ENCODE data around the gene MRPL36. TPM values are rescaled to one million over a fixed set of nuclear protein-coding genes. Genes with fewer than 3 reads are reported as not detected.

Gene MRPL36
- total RNA-seq, result 10 to 100 TPM; 22.3 to 29.2 TPM
- 100 to 1,000 TPM in 1 of 2 donors, 10 to 100 TPM in 1; 83.5 to 106 TPM for polyA plus RNA-seq

DNA sequence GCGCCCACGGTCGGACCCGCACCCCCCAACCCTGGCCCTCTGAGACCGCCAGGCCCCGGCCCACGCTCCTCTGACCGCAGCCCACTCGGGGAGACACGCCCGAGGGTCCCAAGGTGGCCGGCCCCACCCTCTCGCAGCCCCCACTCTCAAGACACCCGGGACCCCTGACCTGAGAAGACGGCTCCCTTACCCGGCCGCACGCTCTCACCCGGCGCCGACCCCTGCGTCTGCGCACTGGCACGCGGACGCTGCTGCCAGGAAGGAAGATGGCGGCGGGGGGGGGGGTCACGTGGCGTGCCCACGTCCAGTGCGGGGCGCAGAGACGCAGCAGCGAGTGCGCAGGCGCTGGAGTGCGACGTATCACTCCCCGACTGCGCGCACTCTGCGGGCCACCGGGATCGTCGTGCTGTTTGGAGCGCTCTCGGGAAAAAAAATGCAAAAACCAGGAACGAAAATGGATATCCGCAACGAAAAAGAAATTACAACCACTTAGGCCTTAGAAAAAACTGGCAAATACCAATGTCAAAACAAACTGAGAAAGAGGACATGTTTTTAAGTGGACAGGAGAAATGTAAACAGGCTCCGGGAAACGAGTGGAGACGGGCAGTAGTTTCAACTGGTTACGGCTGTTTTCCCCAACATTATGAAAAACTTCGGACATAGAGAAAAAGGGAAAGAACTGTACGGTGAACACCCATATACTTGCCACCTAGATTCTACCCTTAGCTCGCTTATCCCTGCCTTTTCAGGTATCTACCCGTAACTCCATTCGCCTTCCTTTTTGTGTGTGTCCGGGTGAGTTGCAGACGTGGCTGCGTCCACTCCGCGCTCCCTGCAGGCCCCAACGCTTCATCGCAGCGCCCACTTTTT lies at the start of gene MRPL36:
MRPL36 (minus strand) TSS at position 236 of the 870 bp plus-strand sequence. CDS start 902 bp downstream, outside the sequence.
- peaks cover 6 to 39% (median 28%) of the 10 kb centered on the region in 4 donors for H3K36me3 ChIP-seq (ENCODE audit: control insufficient read depth in 4 of 4, insufficient read depth in 3 of 4, low read depth in 1 of 4, low read length in 3 of 4)
- peak within 1 kb of the TSS; percentile 76 to 95 for H3K9ac ChIP-seq (ENCODE audit: low read depth in 1 of 2, low read length in 2 of 2)
- H3K27ac ChIP-seq (ENCODE audit: low read depth in 1 of 2, low read length in 2 of 2), result peak within 1 kb of the TSS; percentile 83 to 84
- 1% methylated on average over 68 of the region's 68 CpGs for WGBS
- H3K27me3 ChIP-seq (ENCODE audit: control insufficient read depth in 4 of 4, insufficient read depth in 4 of 4, low read length in 3 of 4), result no peaks in the 10 kb centered on the region
- H3K9me3 ChIP-seq (ENCODE audit: control insufficient read depth in 4 of 4, low read length in 3 of 4), result no peaks in the 10 kb centered on the region
- peak within 1 kb of the TSS; percentile 91 to 98 (median 92) for H3K4me3 ChIP-seq (ENCODE audit: low read depth in 1 of 3, low read length in 3 of 3)
- DNase-seq (ENCODE audit: low spot score), result peak; percentile 96
- TF ChIP-seq, protein P1, sequence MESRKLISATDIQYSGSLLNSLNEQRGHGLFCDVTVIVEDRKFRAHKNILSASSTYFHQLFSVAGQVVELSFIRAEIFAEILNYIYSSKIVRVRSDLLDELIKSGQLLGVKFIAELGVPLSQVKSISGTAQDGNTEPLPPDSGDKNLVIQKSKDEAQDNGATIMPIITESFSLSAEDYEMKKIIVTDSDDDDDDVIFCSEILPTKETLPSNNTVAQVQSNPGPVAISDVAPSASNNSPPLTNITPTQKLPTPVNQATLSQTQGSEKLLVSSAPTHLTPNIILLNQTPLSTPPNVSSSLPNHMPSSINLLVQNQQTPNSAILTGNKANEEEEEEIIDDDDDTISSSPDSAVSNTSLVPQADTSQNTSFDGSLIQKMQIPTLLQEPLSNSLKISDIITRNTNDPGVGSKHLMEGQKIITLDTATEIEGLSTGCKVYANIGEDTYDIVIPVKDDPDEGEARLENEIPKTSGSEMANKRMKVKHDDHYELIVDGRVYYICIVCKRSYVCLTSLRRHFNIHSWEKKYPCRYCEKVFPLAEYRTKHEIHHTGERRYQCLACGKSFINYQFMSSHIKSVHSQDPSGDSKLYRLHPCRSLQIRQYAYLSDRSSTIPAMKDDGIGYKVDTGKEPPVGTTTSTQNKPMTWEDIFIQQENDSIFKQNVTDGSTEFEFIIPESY (IDR thresholded peaks at IDR 0.05), result no peak
- TF ChIP-seq, protein P2, sequence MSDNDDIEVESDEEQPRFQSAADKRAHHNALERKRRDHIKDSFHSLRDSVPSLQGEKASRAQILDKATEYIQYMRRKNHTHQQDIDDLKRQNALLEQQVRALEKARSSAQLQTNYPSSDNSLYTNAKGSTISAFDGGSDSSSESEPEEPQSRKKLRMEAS (IDR thresholded peaks at IDR 0.05), result peak; percentile 15
- TF ChIP-seq FOXA2 (IDR thresholded peaks at IDR 0.05) (peak; percentile 11), SP1 (IDR thresholded peaks at IDR 0.05) (no peak), GABPA (IDR thresholded peaks at IDR 0.05 in 1 of 2, conservative IDR thresholded peaks at IDR 0.05 in 1 of 2) (no peak), HNF4A (conservative IDR thresholded peaks at IDR 0.05) (no peak), TAF1 (conservative IDR thresholded peaks at IDR 0.05) (no peak), YY1 (IDR thresholded peaks at IDR 0.05) (peak; percentile 99), JUND (IDR thresholded peaks at IDR 0.05) (no peak), EGR1 (IDR thresholded peaks at IDR 0.05; ENCODE audit: low read depth in 2 of 2) (no peak)
- TF ChIP-seq, protein P3, sequence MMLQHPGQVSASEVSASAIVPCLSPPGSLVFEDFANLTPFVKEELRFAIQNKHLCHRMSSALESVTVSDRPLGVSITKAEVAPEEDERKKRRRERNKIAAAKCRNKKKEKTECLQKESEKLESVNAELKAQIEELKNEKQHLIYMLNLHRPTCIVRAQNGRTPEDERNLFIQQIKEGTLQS (IDR thresholded peaks at IDR 0.05), result no peak
- TF ChIP-seq, protein P4, sequence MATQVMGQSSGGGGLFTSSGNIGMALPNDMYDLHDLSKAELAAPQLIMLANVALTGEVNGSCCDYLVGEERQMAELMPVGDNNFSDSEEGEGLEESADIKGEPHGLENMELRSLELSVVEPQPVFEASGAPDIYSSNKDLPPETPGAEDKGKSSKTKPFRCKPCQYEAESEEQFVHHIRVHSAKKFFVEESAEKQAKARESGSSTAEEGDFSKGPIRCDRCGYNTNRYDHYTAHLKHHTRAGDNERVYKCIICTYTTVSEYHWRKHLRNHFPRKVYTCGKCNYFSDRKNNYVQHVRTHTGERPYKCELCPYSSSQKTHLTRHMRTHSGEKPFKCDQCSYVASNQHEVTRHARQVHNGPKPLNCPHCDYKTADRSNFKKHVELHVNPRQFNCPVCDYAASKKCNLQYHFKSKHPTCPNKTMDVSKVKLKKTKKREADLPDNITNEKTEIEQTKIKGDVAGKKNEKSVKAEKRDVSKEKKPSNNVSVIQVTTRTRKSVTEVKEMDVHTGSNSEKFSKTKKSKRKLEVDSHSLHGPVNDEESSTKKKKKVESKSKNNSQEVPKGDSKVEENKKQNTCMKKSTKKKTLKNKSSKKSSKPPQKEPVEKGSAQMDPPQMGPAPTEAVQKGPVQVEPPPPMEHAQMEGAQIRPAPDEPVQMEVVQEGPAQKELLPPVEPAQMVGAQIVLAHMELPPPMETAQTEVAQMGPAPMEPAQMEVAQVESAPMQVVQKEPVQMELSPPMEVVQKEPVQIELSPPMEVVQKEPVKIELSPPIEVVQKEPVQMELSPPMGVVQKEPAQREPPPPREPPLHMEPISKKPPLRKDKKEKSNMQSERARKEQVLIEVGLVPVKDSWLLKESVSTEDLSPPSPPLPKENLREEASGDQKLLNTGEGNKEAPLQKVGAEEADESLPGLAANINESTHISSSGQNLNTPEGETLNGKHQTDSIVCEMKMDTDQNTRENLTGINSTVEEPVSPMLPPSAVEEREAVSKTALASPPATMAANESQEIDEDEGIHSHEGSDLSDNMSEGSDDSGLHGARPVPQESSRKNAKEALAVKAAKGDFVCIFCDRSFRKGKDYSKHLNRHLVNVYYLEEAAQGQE (IDR thresholded peaks at IDR 0.05), result peak; percentile 45
- peaks cover 0 to 20% (median 13%) of the 10 kb centered on the region in 4 donors for H3K4me1 ChIP-seq (ENCODE audit: control insufficient read depth in 4 of 4, insufficient read depth in 4 of 4, low read length in 3 of 4)

DNA sequence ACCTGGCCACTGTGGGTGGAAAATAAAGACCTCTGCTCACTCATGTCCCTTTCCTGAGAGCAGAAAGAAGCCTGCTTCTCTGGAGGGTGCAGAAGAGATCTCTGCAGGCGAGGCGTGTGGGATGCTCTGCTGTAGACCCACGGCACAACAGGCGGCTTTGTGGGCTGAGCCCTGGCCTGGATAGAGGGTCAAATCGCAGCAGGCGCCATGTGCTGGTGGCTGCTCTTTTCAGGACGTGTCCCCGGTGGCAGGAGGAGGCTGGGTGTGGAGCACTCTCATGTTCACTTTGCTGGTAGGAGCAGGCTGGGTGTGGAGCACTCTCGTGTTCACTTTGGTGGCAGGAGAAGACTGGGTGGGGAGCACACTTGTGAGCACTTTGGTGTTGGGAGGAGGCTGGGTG lies 48.0 kb upstream of the MRPL36 start:
- no peak for TF ChIP-seq RAD21 (IDR thresholded peaks at IDR 0.05)
- TF ChIP-seq YY1 (IDR thresholded peaks at IDR 0.05), result no peak
- TF ChIP-seq HNF4G (IDR thresholded peaks at IDR 0.05), result no peak
- TF ChIP-seq SP1 (IDR thresholded peaks at IDR 0.05), result no peak
- TF ChIP-seq, protein P3 (IDR thresholded peaks at IDR 0.05), result no peak
- TF ChIP-seq NR2F2 (IDR thresholded peaks at IDR 0.05), result no peak
- no peak for TF ChIP-seq TAF1 (conservative IDR thresholded peaks at IDR 0.05)
- TF ChIP-seq, protein P5, sequence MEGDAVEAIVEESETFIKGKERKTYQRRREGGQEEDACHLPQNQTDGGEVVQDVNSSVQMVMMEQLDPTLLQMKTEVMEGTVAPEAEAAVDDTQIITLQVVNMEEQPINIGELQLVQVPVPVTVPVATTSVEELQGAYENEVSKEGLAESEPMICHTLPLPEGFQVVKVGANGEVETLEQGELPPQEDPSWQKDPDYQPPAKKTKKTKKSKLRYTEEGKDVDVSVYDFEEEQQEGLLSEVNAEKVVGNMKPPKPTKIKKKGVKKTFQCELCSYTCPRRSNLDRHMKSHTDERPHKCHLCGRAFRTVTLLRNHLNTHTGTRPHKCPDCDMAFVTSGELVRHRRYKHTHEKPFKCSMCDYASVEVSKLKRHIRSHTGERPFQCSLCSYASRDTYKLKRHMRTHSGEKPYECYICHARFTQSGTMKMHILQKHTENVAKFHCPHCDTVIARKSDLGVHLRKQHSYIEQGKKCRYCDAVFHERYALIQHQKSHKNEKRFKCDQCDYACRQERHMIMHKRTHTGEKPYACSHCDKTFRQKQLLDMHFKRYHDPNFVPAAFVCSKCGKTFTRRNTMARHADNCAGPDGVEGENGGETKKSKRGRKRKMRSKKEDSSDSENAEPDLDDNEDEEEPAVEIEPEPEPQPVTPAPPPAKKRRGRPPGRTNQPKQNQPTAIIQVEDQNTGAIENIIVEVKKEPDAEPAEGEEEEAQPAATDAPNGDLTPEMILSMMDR (IDR thresholded peaks at IDR 0.05; ENCODE audit: low read depth, low read length, missing input control), result no peak
- no peak for TF ChIP-seq HNF4A (conservative IDR thresholded peaks at IDR 0.05)
- TF ChIP-seq EGR1 (IDR thresholded peaks at IDR 0.05; ENCODE audit: low read depth in 2 of 2), result no peak

More for the DNA sequence above, 48.0 kb upstream of the MRPL36 start:
- no peaks in the 10 kb centered on the region for H3K9me3 ChIP-seq (ENCODE audit: control insufficient read depth in 4 of 4, low read length in 3 of 4)
- WGBS, result 77% methylated on average over 9 of the region's 9 CpGs
- H3K4me1 ChIP-seq (ENCODE audit: control insufficient read depth in 4 of 4, insufficient read depth in 4 of 4, low read length in 3 of 4), result no peaks in the 10 kb centered on the region
- H3K36me3 ChIP-seq (ENCODE audit: control insufficient read depth in 4 of 4, insufficient read depth in 3 of 4, low read depth in 1 of 4, low read length in 3 of 4), result no peaks in the 10 kb centered on the region
- no peak overlapping the region for H3K4me3 ChIP-seq (ENCODE audit: low read depth in 1 of 3, low read length in 3 of 3)
- H3K9ac ChIP-seq (ENCODE audit: low read depth in 1 of 2, low read length in 2 of 2), result no peak overlapping the region
- DNase-seq (ENCODE audit: low spot score), result no peak
- H3K27ac ChIP-seq (ENCODE audit: low read depth in 1 of 2, low read length in 2 of 2), result no peak overlapping the region
- peaks cover 0 to 6% (median 0%) of the 10 kb centered on the region in 4 donors for H3K27me3 ChIP-seq (ENCODE audit: control insufficient read depth in 4 of 4, insufficient read depth in 4 of 4, low read length in 3 of 4)
